Epithelial cell of esophagus (primary cell): ENCODE measurements around the gene KCNB1.

Experiments used
- DNase-seq: peaks from one replicate; pipeline ENCODE4 v3.0.0; 2010; ENCODE audit warnings: low read depth
- H3K4me3 ChIP-seq: 2 replicates; pipeline ENCODE4 v1.5.1; 2011; ENCODE audit warnings: mild to moderate bottlenecking, low read length, control low read depth
- CTCF ChIP-seq: IDR thresholded peaks from 2 replicates; pipeline ENCODE4 v1.5.1; 2011; ENCODE audit warnings: low read depth, mild to moderate bottlenecking, low read length, control low read depth, inconsistent platforms; ENCODE audit not compliant: insufficient read depth; ENCODE audit errors: missing control alignments

KCNB1 gene

GRCh38 chr20:49395183-49395582 is 87.3 kb downstream of the KCNB1 start:
- no peak for TF ChIP-seq CTCF

GRCh38 chr20:49394757-49395156 is 87.7 kb downstream of the KCNB1 start:
- DNase-seq = no peak
- no peak overlapping the region for H3K4me3 ChIP-seq
- TF ChIP-seq CTCF = no peak

More at GRCh38 chr20:49395183-49395582, 87.3 kb downstream of the KCNB1 start:
- no peak for DNase-seq
- no peak overlapping the region for H3K4me3 ChIP-seq

DNA sequence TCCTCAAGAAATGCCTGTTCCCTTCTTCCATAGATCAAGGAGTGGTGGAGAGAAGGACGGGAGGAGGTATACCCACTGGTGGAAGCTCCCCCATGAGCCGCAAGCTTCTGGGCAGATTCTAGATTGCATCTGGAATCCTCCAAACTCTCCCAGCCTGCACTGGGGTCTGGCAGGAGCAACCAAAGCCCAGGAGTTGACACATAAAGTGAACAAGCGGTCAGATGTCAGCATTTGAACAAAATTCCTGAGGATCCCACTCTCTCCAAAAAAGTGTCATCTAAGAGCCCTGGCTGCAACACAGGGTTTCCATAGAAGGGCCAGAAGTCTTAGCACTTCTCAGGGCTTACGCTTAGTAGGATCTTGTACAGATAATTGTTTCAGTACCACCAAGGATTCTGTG is 88.2 kb downstream of the KCNB1 start:
- no peak for DNase-seq
- TF ChIP-seq CTCF = no peak
- H3K4me3 ChIP-seq = no peak overlapping the region

DNA sequence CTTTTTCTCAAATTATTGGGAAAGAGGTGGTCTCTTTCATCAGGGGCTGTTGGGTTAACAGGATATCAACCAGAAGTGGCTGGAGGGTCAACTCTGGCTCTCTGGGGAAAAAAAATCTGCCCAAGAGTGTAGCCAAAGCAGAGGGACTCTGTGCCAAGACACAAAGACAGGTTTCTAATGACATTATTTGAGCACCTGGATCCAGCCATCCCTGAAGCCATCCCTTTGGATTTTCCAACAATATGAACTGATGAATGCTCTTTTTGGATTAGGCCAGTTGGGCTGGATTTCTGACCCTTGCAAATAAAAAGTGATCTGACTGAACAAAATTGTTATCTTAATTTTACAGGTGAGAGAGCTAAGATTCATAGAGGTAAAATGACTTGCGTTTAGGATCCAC is 88.7 kb downstream of the KCNB1 start:
- no peak overlapping the region for H3K4me3 ChIP-seq
- DNase-seq = no peak
- TF ChIP-seq CTCF = no peak

GRCh38 chr20:49392745-49393144 is 89.7 kb downstream of the KCNB1 start:
- H3K4me3 ChIP-seq = no peak overlapping the region
- no peak for DNase-seq
- TF ChIP-seq CTCF = no peak

GRCh38 chr20:49391404-49392245 is 90.8 kb downstream of the KCNB1 start:
- no peak for DNase-seq
- TF ChIP-seq CTCF = no peak
- H3K4me3 ChIP-seq = no peak overlapping the region

DNA sequence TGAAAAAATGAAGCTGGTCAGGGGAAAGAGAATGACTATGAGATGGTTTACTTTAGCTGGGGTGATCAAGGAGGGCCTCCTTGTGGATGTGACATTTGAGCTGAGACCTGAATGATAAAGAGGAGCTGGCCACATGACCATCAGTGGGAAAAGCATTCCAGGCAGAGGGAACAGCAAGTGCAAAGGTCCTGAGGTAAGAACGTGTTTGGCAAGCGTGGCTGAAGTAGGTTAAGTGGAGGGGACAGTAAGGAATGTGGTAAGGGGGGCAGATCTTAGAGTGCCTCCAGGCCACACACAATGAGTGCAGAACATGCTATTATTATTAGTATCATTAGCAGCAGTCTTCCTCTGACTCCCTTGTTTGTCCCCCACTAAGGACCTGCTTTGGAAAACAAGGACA is 92.6 kb downstream of the KCNB1 start:
- H3K4me3 ChIP-seq = no peak overlapping the region
- no peak for DNase-seq
- TF ChIP-seq CTCF = no peak
